GM19099 (cell line): ENCODE results near the gene LEUTX.

Experiments
- POLR2A ChIP-seq: IDR thresholded peaks from 3 replicates; pipeline ENCODE4 v1.6.1; 2011; ENCODE audit warnings: low read depth; ENCODE audit not compliant: insufficient read length; ENCODE audit errors: extremely low read depth

LEUTX gene

GRCh38 chr19:39778763-39779162 lies at the start of gene LEUTX:
Gene LEUTX (plus strand): TSS chr19:39778854. CDS start chr19:39778921, 67 bp downstream.
- no peak for TF ChIP-seq POLR2A

- no peak for TF ChIP-seq POLR2A
Measured at GRCh38 chr19:39729594-39729993, 49.1 kb upstream of the LEUTX start.

- no peak for TF ChIP-seq POLR2A
Measured at GRCh38 chr19:39731685-39732084, 47.0 kb upstream of the LEUTX start.

GRCh38 chr19:39733841-39734240 lies 44.8 kb upstream of the LEUTX start:
- TF ChIP-seq POLR2A: no peak

GRCh38 chr19:39735688-39736087 lies 43.0 kb upstream of the LEUTX start:
- no peak for TF ChIP-seq POLR2A

GRCh38 chr19:39736088-39736487 lies 42.6 kb upstream of the LEUTX start:
- TF ChIP-seq POLR2A: no peak

- TF ChIP-seq POLR2A: no peak
Measured at GRCh38 chr19:39737351-39737750, 41.3 kb upstream of the LEUTX start.

GRCh38 chr19:39737891-39738290 lies 40.8 kb upstream of the LEUTX start, which contains the start of gene CLC:
Gene CLC (minus strand): TSS chr19:39738029. CDS start chr19:39737952, 77 bp downstream.
- TF ChIP-seq POLR2A: no peak

GRCh38 chr19:39738814-39739213 lies 39.8 kb upstream of the LEUTX start:
- no peak for TF ChIP-seq POLR2A

GRCh38 chr19:39740395-39740794 lies 38.3 kb upstream of the LEUTX start:
- TF ChIP-seq POLR2A: no peak

- TF ChIP-seq POLR2A: no peak
Measured at GRCh38 chr19:39745643-39746042, 33.0 kb upstream of the LEUTX start.

GRCh38 chr19:39746836-39747529 lies 31.7 kb upstream of the LEUTX start:
- TF ChIP-seq POLR2A: no peak

- no peak for TF ChIP-seq POLR2A
Measured at GRCh38 chr19:39749981-39750380, 28.7 kb upstream of the LEUTX start.

- no peak for TF ChIP-seq POLR2A
Measured at GRCh38 chr19:39752390-39752789, 26.3 kb upstream of the LEUTX start.

GRCh38 chr19:39752795-39753194 lies 25.9 kb upstream of the LEUTX start:
- no peak for TF ChIP-seq POLR2A

- no peak for TF ChIP-seq POLR2A
Measured at GRCh38 chr19:39754544-39754943, 24.1 kb upstream of the LEUTX start.

GRCh38 chr19:39754971-39755370 lies 23.7 kb upstream of the LEUTX start:
- TF ChIP-seq POLR2A: no peak
